GM21619 (cell line): ENCODE results near the gene GRAMD2B.
A peak's percentile ranks its signal among the peaks of the same experiment; 100 is the strongest.
"Not testable (repeated sequence)": the region's sequence is repeated elsewhere in the genome, so short reads cannot be mapped to it uniquely, and the experiment has no call there.

ENCODE experiments used
- ATAC-seq: cut with Tn5 transposase; IDR thresholded peaks from one replicate; pipeline ENCODE4 v1.9.1; 2021; ENCODE audit not compliant: unreplicated experiment

The GRAMD2B gene, protein sequence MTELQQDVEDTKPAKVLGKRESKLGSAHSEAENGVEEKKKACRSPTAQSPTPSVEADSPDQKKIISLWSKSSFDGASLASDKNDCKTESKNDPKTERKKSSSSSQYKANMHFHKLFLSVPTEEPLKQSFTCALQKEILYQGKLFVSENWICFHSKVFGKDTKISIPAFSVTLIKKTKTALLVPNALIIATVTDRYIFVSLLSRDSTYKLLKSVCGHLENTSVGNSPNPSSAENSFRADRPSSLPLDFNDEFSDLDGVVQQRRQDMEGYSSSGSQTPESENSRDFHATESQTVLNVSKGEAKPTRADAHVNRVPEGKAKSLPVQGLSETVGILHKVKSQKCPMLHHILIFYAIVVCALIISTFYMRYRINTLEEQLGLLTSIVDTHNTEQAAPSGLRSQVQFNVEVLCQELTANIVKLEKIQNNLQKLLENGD

DNA sequence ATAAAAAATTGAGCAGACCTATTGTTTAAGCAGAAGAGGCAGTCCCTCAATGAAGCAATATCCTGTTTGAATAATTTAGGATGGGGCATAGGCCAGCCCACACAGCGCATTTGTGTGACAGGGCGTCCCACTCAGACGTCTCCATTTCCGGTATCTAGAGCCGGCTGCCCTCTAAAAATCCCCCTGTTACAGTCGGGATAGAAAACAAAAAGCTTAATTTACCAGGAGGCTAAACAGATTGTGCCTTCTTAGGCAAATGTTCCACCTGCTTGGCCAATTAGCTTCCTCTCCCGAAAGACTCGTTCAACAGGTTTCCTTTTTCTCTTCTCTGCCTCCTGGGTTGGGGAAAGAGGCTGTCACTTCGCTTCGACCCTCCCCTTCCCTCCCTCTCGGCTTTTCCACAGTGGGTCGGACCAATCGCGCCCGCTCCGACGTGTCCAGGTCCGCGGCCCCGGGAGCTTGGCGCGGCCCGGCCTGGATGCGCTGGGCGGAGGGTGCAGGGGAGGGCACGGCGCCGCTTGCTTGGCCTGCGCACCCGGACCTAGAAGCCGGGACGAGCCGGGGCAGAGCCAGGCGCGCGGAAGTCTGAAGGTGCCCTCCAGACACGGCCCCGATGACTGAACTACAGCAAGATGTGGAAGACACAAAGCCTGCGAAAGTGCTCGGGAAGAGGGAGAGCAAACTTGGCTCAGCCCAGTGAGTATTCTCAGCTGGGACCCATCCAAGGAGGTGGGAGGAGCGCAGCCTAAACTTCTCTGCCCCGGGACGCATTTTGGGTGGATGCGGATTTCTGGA lies at the start of gene GRAMD2B:
Gene GRAMD2B, plus strand, starts transcription at position 416 of the 795 bp plus-strand sequence. Its CDS starts 198 bp downstream, at position 614.
- peak; percentile 85 for ATAC-seq

DNA sequence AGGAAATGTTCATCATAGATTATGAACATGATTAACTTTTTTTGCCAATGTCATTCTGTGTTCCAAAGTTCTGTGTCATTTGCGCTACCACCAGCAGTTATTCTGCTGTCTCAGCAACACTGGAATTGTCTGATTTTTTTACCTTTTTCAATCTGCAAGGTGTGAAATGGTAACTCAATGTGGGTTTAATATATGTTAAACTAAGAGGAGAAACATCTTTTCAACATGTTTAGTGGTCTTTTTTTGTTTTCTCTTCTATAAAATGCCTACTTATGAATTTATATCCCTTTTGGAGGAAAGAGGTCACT lies 49.1 kb upstream of the GRAMD2B start:
- no peak for ATAC-seq

GRCh38 chr5:126376443-126376842 lies 46.8 kb upstream of the GRAMD2B start:
- ATAC-seq: no peak

- no peak for ATAC-seq
Measured at GRCh38 chr5:126377424-126377823, 45.8 kb upstream of the GRAMD2B start.

DNA sequence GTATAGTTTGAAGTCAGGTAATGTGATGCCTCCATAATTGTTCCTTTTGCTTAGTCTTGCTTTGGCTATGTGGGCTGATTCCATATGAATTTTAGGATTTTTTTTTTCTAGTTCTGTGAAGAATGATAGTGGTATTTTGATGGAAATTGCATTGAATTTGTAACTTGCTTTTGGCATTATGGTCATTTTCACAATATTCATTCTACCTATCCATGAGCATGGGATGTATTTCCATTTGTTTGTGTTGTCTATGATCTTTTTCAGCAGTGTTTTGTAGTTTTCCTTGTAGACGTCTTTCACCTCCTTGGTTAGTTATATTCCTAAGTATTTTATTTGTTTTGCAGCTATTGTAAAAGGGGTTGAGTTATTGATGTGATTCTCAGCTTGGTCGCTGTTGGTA lies 42.9 kb upstream of the GRAMD2B start:
- not testable (repeated sequence) for ATAC-seq

DNA sequence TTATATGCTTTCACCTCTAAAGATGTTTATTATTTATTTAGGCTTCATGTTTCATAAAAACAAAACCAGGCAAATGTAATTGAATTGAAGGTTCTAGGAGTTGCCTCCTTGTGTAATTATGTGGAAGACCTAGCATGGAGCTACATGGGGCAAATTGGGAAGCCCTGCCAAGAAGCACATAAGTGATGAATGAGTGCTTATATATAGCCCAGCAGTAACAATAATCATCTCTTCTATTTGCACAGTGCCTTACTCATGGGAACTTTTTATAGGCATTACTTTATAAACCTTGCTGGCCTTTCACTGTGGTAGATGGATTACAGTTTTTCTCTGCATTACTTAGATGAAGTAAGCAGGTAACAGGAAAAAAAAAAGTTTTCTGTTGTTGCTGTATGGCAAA lies 40.0 kb upstream of the GRAMD2B start:
- no peak for ATAC-seq

DNA sequence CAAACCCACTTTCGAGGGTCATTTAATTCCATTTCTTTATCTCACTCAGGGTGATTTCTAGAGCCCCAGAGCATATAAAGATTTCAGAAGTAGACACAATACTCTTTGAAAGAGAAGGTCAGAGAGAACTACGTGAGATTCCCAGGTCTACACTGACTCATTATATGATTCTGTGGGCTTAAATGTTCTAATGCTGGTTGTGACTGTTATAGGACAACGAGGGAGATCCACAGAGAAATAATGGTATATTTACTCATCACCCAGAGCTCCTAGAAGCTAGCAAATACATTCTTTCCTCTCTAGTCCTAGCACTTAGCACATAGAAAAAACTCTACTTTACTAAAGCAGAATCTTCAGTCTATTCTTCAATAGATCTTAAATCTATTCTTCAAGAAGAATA lies 39.4 kb upstream of the GRAMD2B start:
- ATAC-seq: no peak

DNA sequence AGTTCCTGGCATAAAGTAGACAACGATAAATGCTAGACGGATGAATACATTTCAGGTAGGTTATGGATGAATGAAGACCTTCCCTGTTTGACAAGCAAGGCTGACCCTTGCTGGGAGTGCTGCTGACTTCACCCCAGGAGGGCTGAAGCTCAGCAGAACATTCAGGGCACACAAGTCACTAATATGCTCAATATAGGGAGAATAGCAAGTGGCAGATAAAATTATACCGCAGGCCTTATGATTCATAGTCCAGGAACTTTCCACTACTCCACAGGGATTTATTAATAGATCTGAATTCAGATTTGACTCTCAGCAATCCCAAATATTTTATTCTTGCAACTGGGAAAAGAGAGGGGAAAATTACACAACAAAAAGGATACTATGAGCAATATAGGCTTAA lies 38.2 kb upstream of the GRAMD2B start:
- ATAC-seq: no peak

GRCh38 chr5:126385524-126386502 lies 37.4 kb upstream of the GRAMD2B start:
- ATAC-seq: no peak

DNA sequence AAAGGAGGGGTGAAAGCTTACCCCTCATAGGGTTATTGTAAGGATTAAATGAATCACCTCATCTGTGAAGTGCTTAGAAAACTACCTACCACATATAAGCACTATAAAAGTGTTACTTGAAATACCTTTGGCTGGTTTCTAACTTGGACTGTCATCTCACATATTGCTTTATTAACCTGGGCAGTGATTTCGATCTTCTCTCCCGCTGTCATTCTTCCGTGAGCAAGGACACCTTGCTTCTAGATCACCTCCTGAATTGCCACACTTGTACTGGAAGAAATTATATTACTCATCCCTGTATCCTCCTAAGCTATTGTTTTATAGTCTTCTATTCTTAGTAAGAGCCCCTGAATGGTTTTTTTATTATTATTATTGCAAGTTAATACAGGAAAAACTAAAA lies 34.0 kb upstream of the GRAMD2B start:
- no peak for ATAC-seq

GRCh38 chr5:126390051-126390450 lies 33.2 kb upstream of the GRAMD2B start:
- ATAC-seq: no peak

DNA sequence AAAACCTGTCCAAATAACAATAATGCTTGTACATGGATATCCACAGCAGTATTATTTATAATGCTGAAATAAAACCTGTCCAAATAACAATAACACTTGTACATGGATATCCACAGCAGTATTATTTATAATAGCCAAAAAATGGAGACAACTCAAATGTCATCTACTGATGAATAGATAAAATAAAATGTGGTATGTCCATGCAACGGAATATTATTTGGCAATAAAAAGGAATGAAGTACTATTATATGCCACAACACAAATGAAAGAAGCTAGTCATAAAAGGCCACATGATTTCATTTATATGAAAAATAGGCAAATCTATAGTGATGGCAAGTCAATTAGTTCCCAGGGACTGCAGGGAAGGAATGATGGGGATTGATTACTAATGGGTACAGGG lies 31.8 kb upstream of the GRAMD2B start:
- no peak for ATAC-seq

GRCh38 chr5:126394211-126394788 lies 28.9 kb upstream of the GRAMD2B start:
- no peak for ATAC-seq

GRCh38 chr5:126395198-126395597 lies 28.0 kb upstream of the GRAMD2B start:
- no peak for ATAC-seq

DNA sequence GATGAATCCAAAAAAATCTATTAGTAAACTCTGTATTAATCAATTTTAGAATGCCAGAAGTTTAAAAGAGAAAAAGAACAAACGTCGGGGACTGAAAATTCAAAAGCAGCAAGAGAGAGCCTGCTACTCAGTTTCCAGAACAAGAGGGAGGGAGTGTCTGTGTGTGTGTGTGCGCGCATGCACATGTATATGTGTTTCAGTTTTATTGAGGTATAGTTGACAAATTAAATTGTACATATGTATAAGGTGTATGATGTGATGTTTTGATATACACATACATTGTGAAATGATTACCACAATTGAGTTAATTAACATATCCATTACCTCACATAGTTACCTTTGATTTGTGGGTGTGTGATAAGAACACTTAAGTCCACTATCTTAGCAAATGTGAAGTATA lies 27.6 kb upstream of the GRAMD2B start:
- no peak for ATAC-seq

- peak; percentile 74 for ATAC-seq
Measured at GRCh38 chr5:126396721-126397120, 26.5 kb upstream of the GRAMD2B start.

- ATAC-seq: no peak
Measured at GRCh38 chr5:126398791-126399190, 24.4 kb upstream of the GRAMD2B start.

DNA sequence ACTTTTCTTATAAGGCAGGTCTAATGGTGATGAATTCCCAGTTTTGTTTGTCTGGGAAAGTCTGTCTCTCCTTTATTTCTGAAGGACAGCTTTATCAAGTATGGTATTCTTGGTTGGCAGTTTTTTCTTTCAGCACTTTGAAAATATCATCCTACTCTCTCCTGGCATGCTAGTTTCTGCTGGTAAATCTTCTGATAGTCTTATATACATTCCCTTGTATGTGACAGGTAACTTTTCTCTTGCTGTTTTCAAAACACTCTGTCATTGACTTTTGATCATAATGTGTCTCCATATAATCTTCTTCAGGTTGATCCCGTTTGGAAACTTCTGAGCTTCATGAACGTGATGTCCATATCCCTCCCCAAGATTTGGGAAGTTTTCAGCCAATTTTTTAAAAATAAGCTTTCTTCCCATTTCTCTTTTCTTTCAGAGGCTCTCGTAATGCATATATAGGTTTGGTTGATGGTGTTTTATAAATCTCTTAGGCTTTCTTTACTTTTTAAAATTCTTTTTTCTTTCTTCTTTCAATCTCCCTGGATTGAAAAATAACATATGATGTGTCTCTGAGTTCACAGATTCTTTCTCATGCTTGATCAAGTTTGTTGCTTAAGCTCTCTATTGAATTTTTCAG lies 22.5 kb upstream of the GRAMD2B start:
- no peak for ATAC-seq

- no peak for ATAC-seq
Measured at GRCh38 chr5:126402621-126403555, 20.3 kb upstream of the GRAMD2B start.
